ENCODE measurements around the gene IFNGR2.
"Not testable (repeated sequence)": the region's sequence is repeated elsewhere in the genome, so short reads cannot be mapped to it uniquely, and the experiment has no call there.

The IFNGR2 gene

GRCh38 chr21:33362044-33362555 is 41.1 kb upstream of the IFNGR2 start:
- DNase-seq (ENCODE audit: insufficient read length, low spot score) (no peak), FAIRE-seq (no peak)
- no peak for TF ChIP-seq CTCF (IDR thresholded peaks at IDR 0.05; ENCODE audit: insufficient read depth, missing control alignments)

GRCh38 chr21:33363911-33364609 is 39.2 kb upstream of the IFNGR2 start:
- not testable (repeated sequence) for DNase-seq (ENCODE audit: insufficient read length, low spot score); FAIRE-seq

- no peak for TF ChIP-seq CTCF (IDR thresholded peaks at IDR 0.05; ENCODE audit: insufficient read depth, missing control alignments)
- FAIRE-seq (no peak), DNase-seq (ENCODE audit: insufficient read length, low spot score) (no peak)
Observed at GRCh38 chr21:33364830-33365229, 38.4 kb upstream of the IFNGR2 start.

- no peak for FAIRE-seq
Observed at GRCh38 chr21:33367309-33367973, 35.8 kb upstream of the IFNGR2 start.

GRCh38 chr21:33368124-33368523 is 35.1 kb upstream of the IFNGR2 start:
- DNase-seq (ENCODE audit: insufficient read length, low spot score) = no peak

More at GRCh38 chr21:33367309-33367973, 35.8 kb upstream of the IFNGR2 start:
- TF ChIP-seq CTCF (IDR thresholded peaks at IDR 0.05; ENCODE audit: insufficient read depth, missing control alignments) = no peak
- DNase-seq (ENCODE audit: insufficient read length, low spot score) = no peak

GRCh38 chr21:33368576-33368975 is 34.6 kb upstream of the IFNGR2 start:
- FAIRE-seq (no peak), DNase-seq (ENCODE audit: insufficient read length, low spot score) (no peak)
- no peak for TF ChIP-seq CTCF (IDR thresholded peaks at IDR 0.05; ENCODE audit: insufficient read depth, missing control alignments)

More at GRCh38 chr21:33368124-33368523, 35.1 kb upstream of the IFNGR2 start:
- TF ChIP-seq CTCF (IDR thresholded peaks at IDR 0.05; ENCODE audit: insufficient read depth, missing control alignments) = no peak
- FAIRE-seq = no peak

GRCh38 chr21:33369586-33369985 is 33.6 kb upstream of the IFNGR2 start:
- TF ChIP-seq CTCF (IDR thresholded peaks at IDR 0.05; ENCODE audit: insufficient read depth, missing control alignments) = no peak
- DNase-seq (ENCODE audit: insufficient read length, low spot score) = no peak
- no peak for FAIRE-seq

All from D721Med (cell line).